Measurements from ENCODE around the gene HOXB7.

The HOXB7 gene

DNA sequence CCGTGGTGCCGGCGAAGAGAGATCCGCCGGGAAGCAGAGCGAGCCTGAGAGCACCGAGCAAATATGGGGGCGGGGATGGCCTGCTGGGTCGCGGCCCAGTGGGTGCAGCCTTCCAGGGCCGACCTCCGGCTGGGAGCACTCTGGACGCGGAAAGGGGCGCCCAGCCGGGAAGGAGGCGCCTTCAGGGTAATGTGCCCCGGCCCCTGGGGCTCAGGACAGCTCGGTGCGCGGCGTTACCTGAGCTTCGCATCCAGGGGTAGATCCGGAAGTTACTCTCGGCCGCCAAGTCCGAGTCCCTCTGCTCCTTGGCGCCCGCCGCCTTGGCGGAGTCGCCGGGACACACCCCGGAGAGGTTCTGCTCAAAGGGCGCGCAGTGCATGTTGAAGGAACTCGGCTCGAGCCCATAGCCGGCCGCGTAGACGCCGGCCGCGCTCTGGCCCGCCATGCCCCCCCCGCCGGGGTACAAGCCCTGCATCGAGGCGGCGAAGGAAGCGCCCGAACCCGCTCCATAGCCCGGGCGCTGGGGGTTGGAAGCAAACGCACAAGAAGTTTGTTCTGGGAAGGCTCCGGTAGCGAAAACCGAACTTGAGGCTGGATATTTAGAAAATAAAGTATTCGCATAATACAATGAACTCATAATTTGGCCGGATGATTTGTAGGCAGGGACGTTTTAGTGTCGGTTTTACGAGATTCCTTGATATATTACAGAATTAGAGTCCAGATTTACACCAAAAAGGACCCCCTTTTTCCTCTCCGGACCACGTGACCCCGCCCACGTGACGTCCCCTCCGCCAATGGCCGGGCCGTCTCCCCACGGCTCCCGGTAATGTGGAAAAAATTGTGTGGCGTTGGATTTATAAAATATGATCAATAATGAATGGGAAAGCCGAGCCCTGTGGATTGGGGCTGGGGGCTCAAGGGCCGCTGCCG is at the start of gene HOXB7:
HOXB7 (minus strand) TSS at position 736 of the 930 bp plus-strand sequence; CDS start at position 637, 99 bp downstream.
- DNase-seq, result peak; percentile 68

GRCh38 chr17:48655913-48656312 is 45.1 kb upstream of the HOXB7 start:
- DNase-seq, result no peak

- DNase-seq, result no peak
These were observed 38.9 kb upstream of the HOXB7 start for GRCh38 chr17:48649741-48650140.

GRCh38 chr17:48647963-48648245 is 37.1 kb upstream of the HOXB7 start:
- no peak for DNase-seq

- no peak for DNase-seq
These were observed 36.5 kb upstream of the HOXB7 start for GRCh38 chr17:48647103-48647962.

DNA sequence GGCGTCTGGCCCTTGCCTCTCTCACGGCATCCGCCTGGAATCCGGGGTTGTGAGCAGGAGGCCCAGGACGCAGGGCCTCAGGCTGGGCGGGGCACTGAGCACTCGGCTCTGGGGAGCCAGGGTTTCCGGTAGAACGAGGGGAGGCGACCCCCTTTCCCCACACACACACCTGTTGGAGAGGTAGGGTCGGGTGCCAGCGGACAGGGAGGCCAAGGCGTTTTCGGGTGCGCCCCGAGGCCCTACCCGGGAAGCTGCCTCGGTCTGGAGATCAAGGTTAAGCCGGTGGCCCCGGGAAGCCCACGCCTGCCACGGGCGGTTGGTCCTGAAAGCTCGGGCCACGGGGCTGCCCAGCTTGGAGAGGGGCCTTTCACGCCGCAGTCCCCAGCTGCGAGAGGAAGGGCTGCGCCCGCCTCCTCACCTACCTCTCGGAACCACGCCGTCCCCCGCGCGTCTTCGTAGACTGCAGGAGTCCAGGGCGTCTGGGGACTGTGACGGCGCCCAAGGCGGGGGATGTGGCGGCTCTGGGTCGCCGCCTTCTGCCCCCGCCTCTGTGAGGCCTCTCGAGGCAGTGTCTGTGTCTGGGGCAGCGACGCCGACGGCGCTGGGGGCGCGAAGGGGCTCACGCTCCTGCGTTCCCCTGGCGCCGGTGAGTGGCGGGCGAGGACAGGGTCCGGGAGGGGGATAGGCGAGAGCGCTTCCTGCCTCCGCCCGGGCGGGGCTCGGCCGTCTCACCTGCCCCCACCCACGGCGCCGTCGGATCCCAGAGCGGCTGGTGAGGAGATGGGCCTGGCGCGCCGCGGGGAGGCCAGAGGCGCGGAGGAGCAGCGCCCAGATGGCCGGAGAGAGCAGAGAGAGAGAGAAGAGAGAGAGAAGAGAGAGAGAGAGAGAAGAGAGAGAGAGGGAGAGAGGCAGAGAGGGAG is 35.6 kb upstream of the HOXB7 start:
- DNase-seq, result no peak

DNA sequence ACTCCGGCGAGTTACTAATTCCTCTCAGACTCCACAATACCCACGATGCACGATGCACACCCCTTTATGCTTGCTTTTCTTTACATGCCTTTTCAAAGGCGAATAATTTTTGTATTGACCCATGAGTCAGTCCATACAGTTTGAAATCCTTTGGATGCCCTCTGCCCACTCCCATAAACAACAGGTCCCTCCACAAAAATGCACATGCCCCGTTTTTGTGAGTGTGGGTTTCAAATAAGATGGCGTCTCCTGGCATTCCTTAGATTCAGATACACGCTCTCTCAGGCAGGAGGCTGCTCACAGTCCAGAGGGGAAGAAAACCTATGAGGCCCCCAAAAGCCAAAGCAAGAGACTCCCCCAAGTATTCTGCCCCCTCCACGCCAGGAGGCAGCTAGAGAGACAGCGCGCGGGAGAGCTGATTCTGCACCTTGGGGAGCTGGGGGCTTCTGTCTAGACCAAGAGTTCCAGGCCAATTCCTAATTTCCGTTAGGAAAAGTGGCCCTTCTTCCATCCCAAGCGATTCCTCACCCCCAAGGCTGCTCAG is 34.9 kb upstream of the HOXB7 start:
- no peak for DNase-seq

- no peak for DNase-seq
These were observed 34.2 kb upstream of the HOXB7 start for GRCh38 chr17:48644910-48645557.

- no peak for DNase-seq
These were observed 33.3 kb upstream of the HOXB7 start for GRCh38 chr17:48644159-48644558.

DNA sequence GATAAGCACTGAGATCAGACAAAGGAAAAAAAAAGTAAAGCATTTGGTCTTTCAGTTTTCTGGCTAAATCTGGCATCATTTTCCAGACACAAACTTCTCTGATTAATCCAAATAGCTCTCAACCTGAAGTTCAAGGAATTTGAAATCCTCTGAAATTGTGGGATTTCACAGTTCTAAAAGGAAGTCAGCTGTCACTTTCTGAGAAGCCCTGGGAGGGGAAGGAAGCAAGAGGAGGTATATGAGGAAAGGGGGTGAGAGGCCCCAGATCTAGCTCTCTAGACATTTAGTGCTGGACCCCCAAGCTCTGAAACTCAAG is 32.8 kb upstream of the HOXB7 start:
- no peak for DNase-seq

- no peak for DNase-seq
These were observed 32.3 kb upstream of the HOXB7 start for GRCh38 chr17:48642843-48643696.

GRCh38 chr17:48642059-48642842 is 31.4 kb upstream of the HOXB7 start:
- DNase-seq, result no peak

DNA sequence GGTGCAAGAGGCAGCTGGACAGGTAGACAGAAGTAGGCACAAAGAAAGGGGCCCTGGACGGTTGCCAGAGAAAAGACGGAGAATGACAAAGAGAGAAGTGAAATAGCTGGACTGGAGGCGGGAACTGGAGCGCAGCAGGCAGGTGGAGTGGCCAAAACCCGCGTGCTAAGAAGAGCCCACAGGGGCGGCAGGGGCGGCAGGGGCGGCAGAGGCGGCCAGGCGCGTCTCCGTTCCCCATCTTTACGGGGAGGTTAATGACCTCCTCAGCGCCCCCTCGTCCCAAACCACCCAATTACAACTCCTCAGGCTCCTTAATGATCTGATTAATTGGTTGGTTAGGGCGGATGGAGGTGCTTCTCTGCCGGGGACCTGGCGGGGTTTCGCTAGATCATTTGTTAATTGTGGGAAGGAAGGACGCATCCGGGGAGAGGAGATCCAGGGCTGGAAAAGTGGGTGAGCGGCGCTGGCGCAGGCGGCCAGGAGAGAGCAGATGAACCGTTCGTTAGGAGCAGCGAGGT is 30.8 kb upstream of the HOXB7 start:
- DNase-seq, result no peak

GRCh38 chr17:48640858-48641180 is 30.0 kb upstream of the HOXB7 start:
- no peak for DNase-seq

DNA sequence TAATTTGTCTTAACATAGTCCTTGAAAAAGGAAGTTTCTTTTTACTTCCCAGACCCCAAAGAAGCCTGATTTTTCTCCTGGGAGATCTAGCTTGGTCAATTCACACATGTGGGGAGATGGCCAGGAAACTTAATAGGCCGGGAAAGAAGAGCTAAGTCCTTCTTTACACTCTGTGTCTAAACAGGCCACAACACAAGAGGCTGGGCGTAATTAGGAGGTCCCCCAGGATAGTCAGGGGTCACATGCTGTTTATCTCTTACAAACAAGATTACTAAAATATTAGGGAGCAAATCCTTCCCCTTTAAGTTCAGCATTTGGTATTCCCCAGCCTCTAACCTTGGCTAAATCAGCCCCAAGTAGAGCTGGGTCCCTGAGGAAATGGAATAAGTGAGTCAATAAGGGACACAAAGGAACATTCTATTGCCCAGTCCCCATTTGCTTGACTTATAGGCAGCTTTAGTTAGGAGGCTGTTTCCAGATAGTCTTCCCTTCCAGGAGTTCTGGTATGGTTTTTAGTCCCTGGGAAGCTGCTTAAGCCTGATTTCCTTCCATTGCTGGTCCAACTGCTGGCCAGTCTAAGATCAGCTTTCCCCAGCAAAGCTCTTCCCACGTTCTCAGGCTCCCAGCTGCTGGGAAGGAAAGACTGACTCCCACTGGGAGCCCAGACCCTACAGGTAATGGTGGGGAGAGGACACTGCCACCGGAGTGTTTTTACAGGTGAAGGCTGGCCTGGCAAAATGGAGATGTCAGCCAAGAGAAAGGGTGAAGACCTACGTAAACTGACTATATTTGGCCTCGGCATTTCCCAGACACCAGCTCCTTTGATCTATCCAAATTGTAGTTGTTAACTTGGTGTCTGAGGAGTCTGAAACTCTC is 29.4 kb upstream of the HOXB7 start:
- no peak for DNase-seq

DNA sequence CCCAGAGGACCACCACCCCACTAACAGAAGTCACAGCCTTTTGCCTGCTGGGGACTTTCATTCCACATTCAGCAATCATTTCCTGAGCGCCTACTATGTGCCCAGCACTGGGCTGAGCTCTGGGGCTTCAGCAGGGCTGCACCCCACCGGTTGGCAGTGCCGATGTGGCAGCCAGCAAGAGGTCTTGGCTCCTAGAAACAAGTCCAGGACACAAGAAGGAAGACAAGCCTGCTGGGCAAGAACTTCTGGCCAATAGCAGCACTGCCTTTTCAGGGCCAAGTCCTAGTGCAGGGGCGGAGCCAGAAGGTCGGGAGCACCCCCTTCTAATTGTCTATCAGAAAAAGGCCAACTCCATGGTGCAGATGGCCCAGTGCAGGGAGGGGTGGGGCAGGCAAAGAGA is 28.3 kb upstream of the HOXB7 start:
- no peak for DNase-seq

GRCh38 chr17:48637323-48638260 is 26.8 kb upstream of the HOXB7 start:
- no peak for DNase-seq
